H1 (cell line): ENCODE results near the gene KAZALD1. TPM values are rescaled to one million over a fixed set of nuclear protein-coding genes. Genes with fewer than 3 reads are reported as not detected.

Experiments used
- CTCF ChIA-PET: fragments of 300-600 bp; sonication (Branson Sonifier 250); formaldehyde crosslinking; loops from one replicate; lab custom pipeline; 2021; ENCODE audit not compliant: partially characterized antibody; lab: Charles Lee
- POLR2A ChIA-PET: fragments of 300-600 bp; sonication (Branson Sonifier 250); formaldehyde crosslinking; loops from one replicate; lab custom pipeline; 2021; ENCODE audit warnings: inconsistent platforms; ENCODE audit not compliant: partially characterized antibody; lab: Charles Lee
- DNase-seq, 2 experiments: peaks; one replicate each; pipeline versions ENCODE4 v3.0.0 to v3.0.0-alpha.2; 2010 to 2022; ENCODE audit warnings: low spot score in 2 of 2, low read depth in 1 of 2, mixed read lengths in 1 of 2
- FAIRE-seq: peaks from 2 replicates; lab custom pipeline; 2011; peaks lifted over from hg19 to GRCh38; lab: Jason Lieb, UNC
- H2AFZ ChIP-seq: 2 replicates; pipeline ENCODE4 v1.8.1; 2012; ENCODE audit warnings: low read length, inconsistent platforms
- H2AK5ac ChIP-seq: 2 replicates; pipeline ENCODE4 v1.6.1; 2013; ENCODE audit warnings: low read depth, low read length
- H2BK120ac ChIP-seq: replicated peaks from 2 replicates; pipeline ENCODE3; 2013; ENCODE audit warnings: low read depth, low read length, inconsistent platforms
- H2BK12ac ChIP-seq: 2 replicates; pipeline ENCODE4 v1.6.1; 2013; ENCODE audit warnings: low read depth, low read length
- H2BK15ac ChIP-seq: 2 replicates; pipeline ENCODE4 v1.6.1; 2013; ENCODE audit warnings: low read length
- H2BK20ac ChIP-seq: 2 replicates; pipeline ENCODE4 v1.6.1; 2013; ENCODE audit warnings: low read length
- H2BK5ac ChIP-seq: 2 replicates; pipeline ENCODE4 v1.6.1; 2013; ENCODE audit warnings: low read depth, low read length
- H3K14ac ChIP-seq: 2 replicates; pipeline ENCODE4 v1.6.1; 2013; ENCODE audit warnings: inconsistent platforms; ENCODE audit not compliant: insufficient read length
- H3K18ac ChIP-seq: 2 replicates; pipeline ENCODE4 v1.6.1; 2013; ENCODE audit warnings: low read length; ENCODE audit errors: extremely low read depth
- H3K23ac ChIP-seq: 2 replicates; pipeline ENCODE4 v1.6.1; 2013; ENCODE audit warnings: inconsistent platforms; ENCODE audit not compliant: insufficient read length
- H3K23me2 ChIP-seq: 2 replicates; pipeline ENCODE4 v1.6.1; 2013; ENCODE audit warnings: low read depth, low read length
- H3K27ac ChIP-seq: 2 replicates; pipeline ENCODE4 v1.6.1; 2011; ENCODE audit warnings: low read depth, low read length, inconsistent platforms
- H3K27me3 ChIP-seq, 4 experiments: replicated peaks in 1 of 4; 1 replicate in 1 of 4; 2 replicates in 3 of 4; pipeline versions ENCODE4 v1.6.1 to v1.8.1; 2011 to 2013; ENCODE audit warnings: low read length in 3 of 4, mild to moderate bottlenecking in 3 of 4, inconsistent platforms in 2 of 4, mixed read lengths in 2 of 4, moderate library complexity in 1 of 4; ENCODE audit not compliant: control insufficient read depth in 3 of 4, insufficient read depth in 3 of 4; ENCODE audit errors: extremely low read depth in 1 of 4
- H3K36me3 ChIP-seq, 4 experiments: 2 replicates each; pipeline versions ENCODE4 v1.6.1 to v1.8.1; 2011 to 2013; ENCODE audit warnings: mild to moderate bottlenecking in 4 of 4, low read length in 3 of 4, moderate library complexity in 2 of 4, control low read depth in 1 of 4, inconsistent platforms in 1 of 4; ENCODE audit not compliant: insufficient read depth in 4 of 4, control insufficient read depth in 2 of 4
- H3K4ac ChIP-seq: replicated peaks from 2 replicates; pipeline ENCODE3; 2013; ENCODE audit warnings: low read length, low read depth, mixed read lengths, inconsistent platforms; ENCODE audit not compliant: insufficient read length
- H3K4me1 ChIP-seq, 4 experiments: replicated peaks in 1 of 4; 1 replicate in 1 of 4; 2 replicates in 3 of 4; pipeline versions ENCODE4 v1.6.1 to v1.8.1; 2011 to 2013; ENCODE audit warnings: low read length in 3 of 4, inconsistent platforms in 2 of 4, mixed read lengths in 1 of 4; ENCODE audit not compliant: insufficient read depth in 4 of 4, control insufficient read depth in 3 of 4
- H3K4me2 ChIP-seq, 2 experiments: 2 replicates each; pipeline versions ENCODE4 v1.6.1 to v1.8.1; 2011 to 2013; ENCODE audit warnings: low read depth in 2 of 2, low read length in 2 of 2, control low read depth in 1 of 2, inconsistent platforms in 1 of 2, mild to moderate bottlenecking in 1 of 2; ENCODE audit not compliant: insufficient read depth in 1 of 2
- H3K4me3 ChIP-seq, 4 experiments: fragments of 200-600, 300-600 bp in 1 of 4; sonication (generic), shearing (Covaris generic), sonication (Bioruptor Twin) in 1 of 4; 2 replicates each; pipeline versions ENCODE4 v1.5.1 to v1.8.1; 2011 to 2016; ENCODE audit warnings: low read length in 4 of 4, low read depth in 3 of 4, control low read depth in 2 of 4, inconsistent platforms in 2 of 4, mild to moderate bottlenecking in 2 of 4, mixed read lengths in 1 of 4, moderate library complexity in 1 of 4; ENCODE audit not compliant: insufficient read depth in 2 of 4; ENCODE audit errors: extremely low read depth in 1 of 4
- H3K56ac ChIP-seq: replicated peaks from 2 replicates; pipeline ENCODE3; 2013; ENCODE audit warnings: low read depth, mild to moderate bottlenecking, mixed read lengths, low read length, inconsistent platforms; ENCODE audit not compliant: insufficient read length
- H3K79me1 ChIP-seq: 2 replicates; pipeline ENCODE4 v1.6.1; 2013; ENCODE audit warnings: low read depth, low read length, control low read depth
- H3K79me2 ChIP-seq, 2 experiments: 2 replicates each; pipeline versions ENCODE4 v1.6.1 to v1.8.1; 2012 to 2013; ENCODE audit warnings: low read length in 2 of 2, mild to moderate bottlenecking in 2 of 2, inconsistent platforms in 1 of 2; ENCODE audit not compliant: insufficient read depth in 2 of 2, control insufficient read depth in 1 of 2
- H3K9ac ChIP-seq, 4 experiments: replicated peaks in 1 of 4; 1 replicate in 1 of 4; 2 replicates in 3 of 4; pipeline versions ENCODE4 v1.6.1 to v1.8.1; 2011 to 2013; ENCODE audit warnings: low read depth in 3 of 4, low read length in 3 of 4, control low read depth in 2 of 4, mild to moderate bottlenecking in 2 of 4, moderate library complexity in 2 of 4, inconsistent platforms in 1 of 4; ENCODE audit errors: extremely low read depth in 1 of 4
- H3K9me3 ChIP-seq, 2 experiments: 2 replicates each; pipeline versions ENCODE4 v1.6.1 to v1.8.1; 2012 to 2013; ENCODE audit warnings: mild to moderate bottlenecking in 2 of 2, moderate library complexity in 2 of 2, control low read depth in 1 of 2, inconsistent platforms in 1 of 2, low read depth in 1 of 2, low read length in 1 of 2, mixed read lengths in 1 of 2; ENCODE audit not compliant: insufficient read depth in 2 of 2
- H4K20me1 ChIP-seq, 2 experiments: replicated peaks in 1 of 2; 2 replicates each; pipeline versions ENCODE3 to v1.8.1; 2011 to 2013; ENCODE audit warnings: inconsistent platforms in 2 of 2, low read length in 2 of 2, mild to moderate bottlenecking in 1 of 2; ENCODE audit not compliant: insufficient read depth in 2 of 2, control insufficient read depth in 1 of 2
- H4K5ac ChIP-seq: 2 replicates; pipeline ENCODE4 v1.6.1; 2013; ENCODE audit warnings: low read length, low read depth, mixed read lengths, inconsistent platforms; ENCODE audit not compliant: insufficient read length
- H4K8ac ChIP-seq: 2 replicates; pipeline ENCODE4 v1.8.0; 2013; ENCODE audit warnings: mild to moderate bottlenecking, moderate library complexity, low read length, inconsistent platforms; ENCODE audit not compliant: insufficient read depth; ENCODE audit errors: extremely low read depth
- H4K91ac ChIP-seq: replicated peaks from 2 replicates; pipeline ENCODE3; 2013; ENCODE audit warnings: low read length, mixed read lengths, inconsistent platforms; ENCODE audit not compliant: insufficient read length
- ASH2L ChIP-seq: fragments of 200-600, 300-600 bp; sonication (generic); IDR thresholded peaks from one replicate; pipeline ENCODE4 v1.7.1; 2017; ENCODE audit warnings: low read length
- ATF3 ChIP-seq: IDR thresholded peaks from 2 replicates; pipeline ENCODE4 v1.6.1; 2011; ENCODE audit warnings: low read depth, mild to moderate bottlenecking, low read length; ENCODE audit not compliant: insufficient read depth
- FOSL1 ChIP-seq: IDR thresholded peaks from 2 replicates; pipeline ENCODE4 v1.6.1; 2011; ENCODE audit warnings: mild to moderate bottlenecking, low read depth, low read length, moderate library complexity; ENCODE audit not compliant: insufficient read depth
- GTF2F1 ChIP-seq: IDR thresholded peaks from 2 replicates; pipeline ENCODE4 v1.6.1; 2012; ENCODE audit warnings: low read depth, low read length, improper control_type of control experiment, borderline replicate concordance
- MAFK ChIP-seq: IDR thresholded peaks from 2 replicates; pipeline ENCODE4 v1.6.1; 2012; ENCODE audit warnings: low read depth, mild to moderate bottlenecking, improper control_type of control experiment, low read length
- SIN3A ChIP-seq, 2 experiments: IDR thresholded peaks in 1 of 2; conservative IDR thresholded peaks in 1 of 2; 2 replicates each; pipeline ENCODE4 v1.6.1; 2011 to 2012; ENCODE audit warnings: low read length in 2 of 2, improper control_type of control experiment in 1 of 2, low read depth in 1 of 2, mild to moderate bottlenecking in 1 of 2
- SIX5 ChIP-seq: IDR thresholded peaks from 2 replicates; pipeline ENCODE4 v1.6.1; 2011; ENCODE audit warnings: mild to moderate bottlenecking, low read depth, low read length
- SP1 ChIP-seq: IDR thresholded peaks from 2 replicates; pipeline ENCODE4 v1.6.1; 2011; ENCODE audit warnings: low read depth, low read length
- WGBS, 2 experiments: shearing (Covaris generic) in 1 of 2; methylation state at CpG; one replicate each; pipeline versions ENCODE4 v1.1.6 to v1.1.7; 2013 to 2015; ENCODE audit warnings: low lambda C conversion rate in 2 of 2, mixed read lengths in 2 of 2, inconsistent platforms in 1 of 2, low coverage in 1 of 2, missing lambda C conversion rate in 1 of 2; ENCODE audit not compliant: insufficient replicate concordance in 2 of 2, insufficient coverage in 1 of 2, insufficient read length in 1 of 2; ENCODE audit errors: extremely low coverage in 1 of 2, missing lambda C conversion rate in 1 of 2; 5-methylcytosine and 5-hydroxymethylcytosine counted together
- polyA plus RNA-seq, 7 experiments: library from polyadenylated mRNA; depleted of rRNA in 3 of 7; stranded (reverse) in 5 of 7; unstranded in 2 of 7; fragments of >200 nt in 5 of 7; fragments of 200-250 nt in 2 of 7; gene quantifications; 1 replicate in 5 of 7; 2 replicates in 1 of 7; 4 replicates in 1 of 7; pipeline versions ENCODE4 v1.2.1 to v1.2.3, GENCODE V29; 2011 to 2013; ENCODE audit warnings: missing spikeins in 2 of 7, mixed read lengths in 2 of 7
- total RNA-seq: library from RNA; stranded (reverse); fragmentation: NEBNext Ultra II Directional; extraction: Animal tissue kit (Norgen Biotek cat#: 25700); gene quantifications from 2 replicates; pipeline ENCODE4 v1.2.1, GENCODE V29; 2021
- TF ChIP-seq, protein P1 (sequence below): IDR thresholded peaks from 2 replicates; pipeline ENCODE4 v1.6.1; 2012; ENCODE audit warnings: inconsistent platforms

KAZALD1 gene
- total and polyA plus RNA-seq, 2 of the 8 experiments (the other 6 are each of a cell fraction or from before 2014, with no cell fraction given), result 0.65 to 1.9 TPM

DNA sequence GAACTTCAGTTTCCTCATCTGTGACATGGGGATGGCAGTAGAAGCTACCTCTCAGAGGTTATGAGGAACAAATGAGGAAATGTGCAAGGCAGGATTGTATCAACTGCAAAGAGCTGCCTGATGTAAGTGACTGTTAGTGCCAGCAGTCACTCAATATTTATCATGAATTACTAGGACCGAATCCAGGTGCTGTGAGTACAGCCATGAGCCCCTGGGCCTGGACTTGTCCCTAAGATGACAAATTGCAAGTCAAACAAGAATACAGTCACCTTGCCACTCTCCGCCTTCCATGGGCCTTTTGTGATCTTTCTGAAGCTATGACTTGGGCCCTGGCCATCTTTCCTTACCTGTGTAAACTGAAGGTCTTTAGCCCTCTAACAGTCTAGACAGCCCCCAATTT, 41.6 kb downstream of the KAZALD1 start:
- no peak overlapping the region for H3K18ac ChIP-seq
- POLR2A ChIA-PET, result no interaction called here
- H4K8ac ChIP-seq, result no peak overlapping the region
- no peak overlapping the region for H2AK5ac ChIP-seq
- DNase-seq (no peak), FAIRE-seq (no peak)
- no peaks in the 10 kb centered on the region for H3K9me3 ChIP-seq
- H3K14ac ChIP-seq, result no peak overlapping the region
- 88% methylated on average over 2 of the region's 2 CpGs; no CpG with 5 or more reads in 1 of the 2 experiments for WGBS, 2 experiments
- no peaks in the 10 kb centered on the region for H3K23me2 ChIP-seq
- no peak overlapping the region for H2BK15ac ChIP-seq
- no peaks in the 10 kb centered on the region for H3K36me3 ChIP-seq
- no peaks in the 10 kb centered on the region for H3K79me1 ChIP-seq
- no peak overlapping the region for H3K9ac ChIP-seq
- H3K4me3 ChIP-seq, result no peak overlapping the region
- H3K4me1 ChIP-seq, result no peaks in the 10 kb centered on the region
- no peaks in the 10 kb centered on the region for H3K79me2 ChIP-seq
- peaks cover 0 to 26% (median 10%) of the 10 kb centered on the region in 4 experiments; a peak in 5 of 7 replicates for H3K27me3 ChIP-seq
- no peak overlapping the region for H2AFZ ChIP-seq
- H3K27ac ChIP-seq, result no peak overlapping the region
- H2BK5ac ChIP-seq, result no peak overlapping the region
- no peak overlapping the region for H4K91ac ChIP-seq
- no peak for TF ChIP-seq MAFK
- TF ChIP-seq ATF3, result no peak
- TF ChIP-seq SP1, result no peak
- TF ChIP-seq GTF2F1, result no peak
- no peak for TF ChIP-seq SIN3A (conservative IDR thresholded peaks at IDR 0.05 in 1 of 2, IDR thresholded peaks at IDR 0.05 in 1 of 2; ENCODE audit: low read depth in 1 of 2, low read length in 2 of 2)
- no peak for TF ChIP-seq FOSL1
- TF ChIP-seq, protein P1, sequence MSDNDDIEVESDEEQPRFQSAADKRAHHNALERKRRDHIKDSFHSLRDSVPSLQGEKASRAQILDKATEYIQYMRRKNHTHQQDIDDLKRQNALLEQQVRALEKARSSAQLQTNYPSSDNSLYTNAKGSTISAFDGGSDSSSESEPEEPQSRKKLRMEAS, result no peak
- no peak for TF ChIP-seq SIX5
- no peak for TF ChIP-seq ASH2L
- TF ChIP-seq, all 59 proteins: peak for 0
- no peak overlapping the region for H4K5ac ChIP-seq
- no peak overlapping the region for H2BK12ac ChIP-seq
- no peak overlapping the region for H2BK20ac ChIP-seq
- no peak overlapping the region for H3K4me2 ChIP-seq
- CTCF ChIA-PET, result interaction anchor here (1.3 to 59.5 kb wide), 6 partner anchors 8 to 89 kb away, joined by 3 to 2176 read pairs (median 180); partner anchors contain the start of genes KAZALD1, PDZD7 and SFXN3
- H3K4ac ChIP-seq, result no peak overlapping the region
- H3K56ac ChIP-seq, result no peak overlapping the region
- H3K23ac ChIP-seq, result no peak overlapping the region
- H4K20me1 ChIP-seq, result no peaks in the 10 kb centered on the region
- H2BK120ac ChIP-seq, result no peak overlapping the region
